Heart right ventricle (tissue), 16 donors: Measurements from ENCODE around the gene ASB18. TPM values are rescaled to one million over a fixed set of nuclear protein-coding genes. Genes with fewer than 3 reads are reported as not detected.

Experiments used
- ATAC-seq, 8 donors: fragments of 200-7000 bp; cut with Tn5 transposase; one replicate each; pipeline ENCODE4 v1.9.1; 2020; ENCODE audit warnings: mild to moderate bottlenecking in 8 of 8, moderate library complexity in 8 of 8, moderate number of reproducible peaks in 1 of 8
- DNase-seq, 2 donors: peaks; one replicate each; pipeline ENCODE4 v3.0.0-alpha.2; 2020
- H3K27ac ChIP-seq, 10 donors: fragments of 200-600 bp; sonication (generic) in 2 of 10; one replicate each; pipeline versions ENCODE4 v1.5.0 to v1.8.0; 2020 to 2022; ENCODE audit warnings: mild to moderate bottlenecking in 3 of 10
- H3K27me3 ChIP-seq, 7 donors: fragments of 200-600 bp; one replicate each; pipeline ENCODE4 v1.8.0; 2021 to 2022; ENCODE audit warnings: mild to moderate bottlenecking in 2 of 7
- H3K36me3 ChIP-seq, 9 donors: fragments of 200-600 bp; sonication (generic) in 1 of 9; one replicate each; pipeline versions ENCODE4 v1.5.0 to v1.8.0; 2020 to 2022; ENCODE audit warnings: mild to moderate bottlenecking in 2 of 9
- H3K4me1 ChIP-seq, 9 donors: fragments of 200-600 bp; sonication (generic) in 1 of 9; one replicate each; pipeline versions ENCODE4 v1.5.0 to v1.8.0; 2020 to 2022; ENCODE audit warnings: mild to moderate bottlenecking in 4 of 9
- H3K4me3 ChIP-seq, 10 donors: fragments of 200-600 bp; sonication (generic) in 2 of 10; one replicate each; pipeline versions ENCODE4 v1.5.0 to v1.8.0; 2020 to 2022; ENCODE audit warnings: mild to moderate bottlenecking in 7 of 10, moderate library complexity in 2 of 10
- H3K9me3 ChIP-seq, 11 donors: fragments of 200-600 bp in 10 of 11; sonication (generic) in 2 of 11; one replicate each; pipeline versions ENCODE4 v1.5.0 to v1.8.0; 2013 to 2022; ENCODE audit warnings: mild to moderate bottlenecking in 2 of 11, control low read depth in 1 of 11, moderate library complexity in 1 of 11
- CTCF ChIP-seq, 9 donors: fragments of 200-600 bp; sonication (generic) in 2 of 9; IDR thresholded peaks; one replicate each; pipeline versions ENCODE4 v1.5.0 to v1.8.0; 2021 to 2022; ENCODE audit warnings: antibody characterized with exemption in 9 of 9, mild to moderate bottlenecking in 5 of 9, moderate library complexity in 1 of 9
- WGBS, 2 donors: extraction: QIAGEN DNeasy Blood & Tissue Kit; methylation state at CpG; one replicate each; pipeline ENCODE4 v1.1.7; 2013; ENCODE audit warnings: inconsistent platforms in 1 of 2; 5-methylcytosine and 5-hydroxymethylcytosine counted together
- intact Hi-C, 10 donors: fragments of 100-400 bp; cut with DNase I; formaldehyde crosslinking; loops; one replicate each; pipeline versions ENCODE4 v1.11.1 to v1.14.2; 2022
- polyA plus RNA-seq, 2 donors: library from polyadenylated mRNA; stranded (reverse); fragments of 200-250 nt; gene quantifications; one replicate each; pipeline ENCODE4 v1.2.3, GENCODE V29; 2013
- total RNA-seq, 10 donors: library from RNA; stranded (reverse); fragmentation: NEBNext Ultra II Directional in 3 of 10; extraction: Animal tissue kit (Norgen Biotek cat#: 25700) in 3 of 10; gene quantifications; one replicate each; pipeline versions ENCODE4 v1.2.1 to v1.2.4, GENCODE V29; 2021 to 2023
- donor health status: Arrhythmogenic right ventricular cardiomyopathy.
- donor health status: ischemic (EF 13 %, LVEDD 7.1; RV severe dilation, severe dysfunction).
- donor health status: healthy with polysubstance abuse.
- donor health status: DM: no; HTN: yes; CAD: no.
- donor health status: DM: no; HTN: no; CAD: no.
- donor health status: ischemic (EF 25% LVEDD 6.9; RV normal size, moderate dysfunction).
- donor health status: ischemic (EF 25% LVEDD 5.7; RV mildly dilated, moderate dysfunction).
- donor health status: healthy.
- donor health status: DM: yes; HTN: yes; CAD: no.
- donor health status: Ischemic cardiomyopathy.
- donor health status: ischemic (EF 35%, LVEDD 5.7; RV mildly dilated, moderate dysfunction).
- donor health status: nonischemic (EF 11% LVEDD 7.7; RV severe dilation, severe dysfunction).
- donor health status: DM: yes; HTN: yes; CAD: no.
- donor health status: PGD.
- donor health status: ischemic (EF 29% LVEDD 5.4; RV normal size, mild dysfunction).
- donor health status: nonischemic (EF 23%, LVEDD 6.1; RV moderate dilation, normal function).

Gene ASB18
- total and polyA plus RNA-seq, 12 donors = 3.5 to 47.1 (median 20.2) TPM

- ATAC-seq (no peak), DNase-seq (no peak)
- Histone ChIP-seq H3K4me1 (peaks cover 0 to 7% (median 0%) of the 10 kb centered on the region in 9 donors), H3K27me3 (peaks cover 0 to 26% (median 18%) of the 10 kb centered on the region in 7 donors), H3K9me3 (peaks cover 0 to 17% (median 3%) of the 10 kb centered on the region in 11 donors), H3K4me3 (no peak overlapping the region), H3K36me3 (no peaks in the 10 kb centered on the region), H3K27ac (no peak overlapping the region)
- intact Hi-C loops = no loop called here
- WGBS, 2 donors = 79 to 85% methylated on average over 3 of the region's 3 CpGs
- TF ChIP-seq CTCF (IDR thresholded peaks at IDR 0.05) = no peak
Observed at GRCh38 chr2:236219411-236219810, 44.8 kb downstream of the ASB18 start.

- no peak overlapping the region for H3K4me3 ChIP-seq
- intact Hi-C loops = no loop called here
- 31 to 41% methylated on average over 4 of the region's 4 CpGs for WGBS, 2 donors
Observed at GRCh38 chr2:236217926-236218325, 46.3 kb downstream of the ASB18 start.

GRCh38 chr2:236216711-236217110, 47.5 kb downstream of the ASB18 start:
- intact Hi-C loops = no loop called here
- WGBS, 2 donors = 93 to 95% methylated on average over 7 of the region's 7 CpGs
- DNase-seq (no peak), ATAC-seq (no peak)
- Histone ChIP-seq H3K4me1 (peaks cover 0 to 7% (median 0%) of the 10 kb centered on the region in 9 donors), H3K9me3 (no peaks in the 10 kb centered on the region), H3K27me3 (peaks cover 0 to 37% (median 20%) of the 10 kb centered on the region in 7 donors), H3K4me3 (no peak overlapping the region), H3K36me3 (peaks cover 0 to 4% (median 0%) of the 10 kb centered on the region in 9 donors), H3K27ac (no peak overlapping the region)
- TF ChIP-seq CTCF (IDR thresholded peaks at IDR 0.05) = no peak

More at GRCh38 chr2:236217926-236218325, 46.3 kb downstream of the ASB18 start:
- Histone ChIP-seq H3K4me1 (peaks cover 0 to 7% (median 0%) of the 10 kb centered on the region in 9 donors), H3K9me3 (peaks cover 0 to 4% (median 0%) of the 10 kb centered on the region in 11 donors), H3K27ac (no peak overlapping the region), H3K36me3 (peaks cover 0 to 4% (median 0%) of the 10 kb centered on the region in 9 donors), H3K27me3 (peaks cover 0 to 35% (median 20%) of the 10 kb centered on the region in 7 donors)
- ATAC-seq (no peak), DNase-seq (no peak)
- TF ChIP-seq CTCF (IDR thresholded peaks at IDR 0.05) = no peak

- H3K4me3 ChIP-seq = no peak overlapping the region
- ATAC-seq (no peak), DNase-seq (no peak)
- peaks cover 0 to 40% (median 20%) of the 10 kb centered on the region in 7 donors for H3K27me3 ChIP-seq
- 93 to 96% methylated on average over 12 of the region's 12 CpGs for WGBS, 2 donors
- TF ChIP-seq CTCF (IDR thresholded peaks at IDR 0.05) = no peak
- H3K27ac ChIP-seq = no peak overlapping the region
- H3K4me1 ChIP-seq = peaks cover 0 to 7% (median 0%) of the 10 kb centered on the region in 9 donors
- intact Hi-C loops = no loop called here
- H3K36me3 ChIP-seq = peaks cover 0 to 4% (median 0%) of the 10 kb centered on the region in 9 donors
- H3K9me3 ChIP-seq = no peaks in the 10 kb centered on the region
Observed at GRCh38 chr2:236215761-236216333, 48.4 kb downstream of the ASB18 start.
